Aorta (tissue), 5 donors: ENCODE results near the gene EGFR. TPM values are rescaled to one million over a fixed set of nuclear protein-coding genes. Genes with fewer than 3 reads are reported as not detected.

Experiments
- ATAC-seq: fragments of 200-7000 bp; cut with Tn5 transposase; one replicate; pipeline ENCODE4 v1.9.1; 2022; ENCODE audit warnings: moderate library complexity; ENCODE audit not compliant: low FRiP score
- DNase-seq, 2 donors: peaks; one replicate each; pipeline ENCODE4 v3.0.0-alpha.2; 2020
- H3K27ac ChIP-seq, 2 donors: one replicate each; pipeline ENCODE4 v1.5.1; 2013; ENCODE audit warnings: low read length in 2 of 2, mild to moderate bottlenecking in 2 of 2, moderate library complexity in 2 of 2, control low read depth in 1 of 2, inconsistent platforms in 1 of 2, low read depth in 1 of 2
- H3K27me3 ChIP-seq, 2 donors: one replicate each; pipeline ENCODE4 v1.6.1; 2013; ENCODE audit warnings: control low read depth in 1 of 2, low read length in 1 of 2, mild to moderate bottlenecking in 1 of 2, moderate library complexity in 1 of 2; ENCODE audit not compliant: insufficient read depth in 2 of 2, control insufficient read depth in 1 of 2
- H3K36me3 ChIP-seq, 2 donors: one replicate each; pipeline ENCODE4 v1.6.1; 2013; ENCODE audit warnings: control low read depth in 1 of 2, low read length in 1 of 2, mild to moderate bottlenecking in 1 of 2; ENCODE audit not compliant: insufficient read depth in 2 of 2, control insufficient read depth in 1 of 2
- H3K4me1 ChIP-seq, 2 donors: one replicate each; pipeline ENCODE4 v1.6.1; 2013; ENCODE audit warnings: low read length in 2 of 2, control low read depth in 1 of 2, mild to moderate bottlenecking in 1 of 2, moderate library complexity in 1 of 2; ENCODE audit not compliant: insufficient read depth in 2 of 2, control insufficient read depth in 1 of 2
- H3K4me3 ChIP-seq, 2 donors: one replicate each; pipeline ENCODE4 v1.5.1; 2013; ENCODE audit warnings: low read length in 2 of 2, control low read depth in 1 of 2, mild to moderate bottlenecking in 1 of 2
- H3K9me3 ChIP-seq: one replicate; pipeline ENCODE4 v1.6.1; 2013; ENCODE audit warnings: mild to moderate bottlenecking, low read length; ENCODE audit not compliant: control insufficient read depth
- WGBS, 2 donors: extraction: QIAGEN DNeasy Blood & Tissue Kit; methylation state at CpG; one replicate each; pipeline ENCODE4 v1.1.7; 2013; 5-methylcytosine and 5-hydroxymethylcytosine counted together
- intact Hi-C, 2 donors: fragments of 100-400 bp; cut with DNase I; formaldehyde crosslinking; loops; one replicate each; pipeline versions ENCODE4 v1.14.2 to v1.15.0; 2022
- polyA plus RNA-seq, 2 donors: library from polyadenylated mRNA; stranded (reverse); fragments of 200-250 nt; gene quantifications; one replicate each; pipeline ENCODE4 v1.2.3, GENCODE V29; 2013
- total RNA-seq, 2 donors: library from RNA; stranded (reverse); fragmentation: NEBNext Ultra II Directional; extraction: Animal tissue kit (Norgen Biotek cat#: 25700); gene quantifications; one replicate each; pipeline ENCODE4 v1.2.1, GENCODE V29; 2021
- donor health status: healthy with polysubstance abuse.
- donor health status: Bipolar disorder and iron deficiency.
- donor health status: DM: no; HTN: no; CAD: no.
- donor health status: DM: no; HTN: no; CAD: no.
- donor health status: DM: yes; HTN: yes; CAD: no.

Gene EGFR
- total and polyA plus RNA-seq, 4 donors, result 3.0 to 72.4 (median 40.9) TPM

DNA sequence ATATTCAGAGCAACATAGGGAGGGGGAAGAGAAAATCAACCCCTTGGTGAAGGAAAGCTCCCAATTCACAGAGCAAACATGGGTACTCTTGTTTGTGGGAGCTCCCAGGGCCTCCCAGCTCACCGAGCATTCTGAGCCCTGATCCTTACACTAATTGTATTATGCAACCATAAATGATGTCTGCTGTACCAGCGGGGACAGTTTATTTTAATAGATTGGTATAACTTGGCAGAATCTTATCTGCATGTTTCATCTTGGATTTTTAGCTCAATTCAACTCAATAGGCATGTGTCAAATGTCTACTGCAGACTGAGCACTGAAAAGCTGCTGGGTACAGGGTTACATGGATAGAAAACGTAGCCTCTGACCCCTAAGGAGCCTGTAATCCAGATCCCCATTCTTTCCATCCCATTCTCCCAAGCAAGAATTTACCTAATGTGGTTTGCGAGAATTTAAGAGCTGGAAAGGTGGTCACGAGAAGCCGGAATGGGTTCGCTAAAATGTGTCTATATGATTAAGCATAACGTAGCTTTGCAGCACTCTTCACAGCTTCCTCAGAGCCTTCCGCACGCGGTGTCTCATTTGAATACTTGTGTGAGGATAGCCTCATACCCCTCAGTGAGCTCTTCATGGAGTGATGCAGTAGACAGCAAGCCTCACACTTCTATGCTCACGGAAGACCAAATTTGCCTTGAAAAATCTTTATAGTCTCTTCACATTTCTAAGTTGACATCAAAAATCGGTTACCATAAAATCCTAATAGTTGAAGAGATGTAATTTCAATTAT, 18.3 kb downstream of the EGFR start:
- H3K36me3 ChIP-seq, result no peaks in the 10 kb centered on the region
- H3K27ac ChIP-seq, result no peak overlapping the region
- H3K4me3 ChIP-seq, result no peak overlapping the region
- H3K27me3 ChIP-seq, result no peaks in the 10 kb centered on the region
- intact Hi-C loops, result no loop called here
- ATAC-seq, result no peak
- no peaks in the 10 kb centered on the region for H3K9me3 ChIP-seq
- no peak for DNase-seq
- 90 to 93% methylated on average over 13 of the region's 13 CpGs for WGBS, 2 donors
- peaks cover 0 to 2% of the 10 kb centered on the region in 2 donors for H3K4me1 ChIP-seq

- Histone ChIP-seq H3K4me3 (no peak overlapping the region), H3K27me3 (no peaks in the 10 kb centered on the region), H3K27ac (peak overlapping the region in 1 of 2 donors; percentile 85), H3K9me3 (no peaks in the 10 kb centered on the region), H3K4me1 (peaks cover 0 to 6% of the 10 kb centered on the region in 2 donors), H3K36me3 (no peaks in the 10 kb centered on the region)
- DNase-seq (no peak), ATAC-seq (no peak)
- 71 to 72% methylated on average over 3 of the region's 3 CpGs for WGBS, 2 donors
- intact Hi-C loops, result no loop called here
Observed at GRCh38 chr7:55043691-55044370, 25.0 kb downstream of the EGFR start.

- no peaks in the 10 kb centered on the region for H3K9me3 ChIP-seq
- H3K4me3 ChIP-seq, result no peak overlapping the region
- WGBS, 2 donors, result 66 to 73% methylated on average over 6 of the region's 6 CpGs
- intact Hi-C loops, result no loop called here
- no peaks in the 10 kb centered on the region for H3K27me3 ChIP-seq
- peak overlapping the region in 1 of 2 donors; percentile 85 for H3K27ac ChIP-seq
- ATAC-seq (no peak), DNase-seq (no peak)
- no peaks in the 10 kb centered on the region for H3K36me3 ChIP-seq
- peaks cover 0 to 6% of the 10 kb centered on the region in 2 donors for H3K4me1 ChIP-seq
Observed at GRCh38 chr7:55044371-55044717, 25.5 kb downstream of the EGFR start.

DNA sequence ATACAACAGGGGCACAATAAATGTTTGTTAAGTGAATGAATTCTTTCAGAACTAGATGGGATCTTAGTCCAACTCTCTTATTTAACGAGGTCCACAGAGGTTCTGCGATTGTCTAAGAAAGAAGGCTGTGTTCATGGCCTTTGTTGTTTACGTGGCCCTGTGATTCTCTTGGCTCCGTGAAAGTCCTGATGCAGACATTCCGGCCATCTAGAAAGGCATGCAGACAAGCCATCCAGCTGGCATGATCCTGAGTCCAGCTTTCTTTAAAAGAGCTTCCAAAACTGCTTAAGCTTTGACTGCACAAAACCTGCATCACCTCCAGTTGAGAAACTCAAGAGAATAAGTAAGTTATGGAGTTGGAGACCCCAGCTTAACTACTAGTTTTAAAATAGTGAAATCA, 26.0 kb downstream of the EGFR start:
- ATAC-seq, result peak; percentile 56
- no peaks in the 10 kb centered on the region for H3K9me3 ChIP-seq
- H3K36me3 ChIP-seq, result no peaks in the 10 kb centered on the region
- no peak overlapping the region for H3K4me3 ChIP-seq
- 1 to 5% methylated on average over 5 of the region's 5 CpGs for WGBS, 2 donors
- H3K27ac ChIP-seq, result peak overlapping the region in 1 of 2 donors; percentile 85
- peaks cover 0 to 4% of the 10 kb centered on the region in 2 donors for H3K4me1 ChIP-seq
- H3K27me3 ChIP-seq, result no peaks in the 10 kb centered on the region
- DNase-seq, result no peak
- intact Hi-C loops, result no loop called here

- Histone ChIP-seq H3K4me3 (no peak overlapping the region), H3K36me3 (no peaks in the 10 kb centered on the region), H3K9me3 (no peaks in the 10 kb centered on the region), H3K27ac (no peak overlapping the region), H3K27me3 (no peaks in the 10 kb centered on the region), H3K4me1 (peaks cover 0 to 4% of the 10 kb centered on the region in 2 donors)
- DNase-seq (no peak), ATAC-seq (no peak)
- intact Hi-C loops, result no loop called here
- WGBS, 2 donors, result 70 to 78% methylated on average over 7 of the region's 7 CpGs
Observed at GRCh38 chr7:55046582-55047342, 27.9 kb downstream of the EGFR start.

GRCh38 chr7:55048221-55048859, 29.5 kb downstream of the EGFR start:
- Histone ChIP-seq H3K4me3 (no peak overlapping the region), H3K4me1 (peaks cover 0 to 4% of the 10 kb centered on the region in 2 donors), H3K36me3 (no peaks in the 10 kb centered on the region), H3K27ac (no peak overlapping the region), H3K9me3 (no peaks in the 10 kb centered on the region), H3K27me3 (no peaks in the 10 kb centered on the region)
- WGBS, 2 donors, result 55 to 57% methylated on average over 6 of the region's 6 CpGs
- no peak for DNase-seq
- no peak for ATAC-seq
- intact Hi-C loops, result no loop called here

DNA sequence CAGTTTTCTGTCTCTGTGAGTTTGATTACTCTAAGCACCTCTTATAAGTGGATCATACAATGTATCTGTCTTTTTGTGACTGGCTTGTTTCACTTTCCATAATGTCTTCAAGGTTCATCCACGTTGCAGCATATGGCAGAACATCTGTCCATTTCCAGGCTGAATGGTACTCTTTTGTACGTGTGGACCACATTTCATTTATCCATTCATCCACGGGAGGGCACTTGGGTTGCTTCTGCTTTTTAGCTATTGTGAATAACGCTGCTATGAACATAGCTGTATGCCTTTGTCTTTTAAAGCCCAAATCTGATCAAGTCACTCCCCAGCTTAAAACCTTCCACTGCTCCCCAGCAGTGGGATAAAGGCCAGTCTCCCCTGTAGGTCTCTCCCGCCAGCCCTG, 31.5 kb downstream of the EGFR start:
- intact Hi-C loops, result loop anchor here in 1 of 2 donors (5.0 to 10.0 kb wide), 2 partner anchors 33 to 205 kb away; partner anchors contain the start of gene EGFR

GRCh38 chr7:55052081-55052480, 33.3 kb downstream of the EGFR start:
- Histone ChIP-seq H3K27me3 (no peaks in the 10 kb centered on the region), H3K4me1 (peaks cover 0 to 8% of the 10 kb centered on the region in 2 donors), H3K36me3 (no peaks in the 10 kb centered on the region), H3K9me3 (no peaks in the 10 kb centered on the region), H3K27ac (no peak overlapping the region), H3K4me3 (no peak overlapping the region)
- ATAC-seq (no peak), DNase-seq (no peak)
- intact Hi-C loops, result loop anchor here in 1 of 2 donors (5.0 to 10.0 kb wide), 2 partner anchors 35 to 203 kb away; partner anchors contain the start of gene EGFR
- WGBS, 2 donors, result 96 to 98% methylated on average over 2 of the region's 2 CpGs

More for the DNA sequence above, 31.5 kb downstream of the EGFR start:
- Histone ChIP-seq H3K36me3 (no peaks in the 10 kb centered on the region), H3K27me3 (no peaks in the 10 kb centered on the region), H3K4me3 (no peak overlapping the region), H3K27ac (no peak overlapping the region), H3K4me1 (peaks cover 2 to 3% of the 10 kb centered on the region in 2 donors), H3K9me3 (no peaks in the 10 kb centered on the region)
- no peak for DNase-seq
- WGBS, 2 donors, result 87 to 92% methylated on average over 5 of the region's 5 CpGs
- ATAC-seq, result no peak
